Measurements from ENCODE around the gene SYCP3.
A peak's percentile ranks its signal among the peaks of the same experiment; 100 is the strongest.

Gene SYCP3

GRCh38 chr12:101714877-101715444 is 24.3 kb downstream of the SYCP3 start:
- Histone ChIP-seq H3K9me3 (ENCODE audit: control insufficient read depth, insufficient read depth, low read length) (no peaks in the 10 kb centered on the region), H3K4me1 (ENCODE audit: insufficient read depth, low read length) (no peaks in the 10 kb centered on the region), H3K9ac (ENCODE audit: low read depth, low read length) (no peak overlapping the region), H3K36me3 (ENCODE audit: insufficient read depth, low read length) (no peaks in the 10 kb centered on the region)

- Histone ChIP-seq H3K4me1 (ENCODE audit: insufficient read depth, low read length) (no peaks in the 10 kb centered on the region), H3K36me3 (ENCODE audit: insufficient read depth, low read length) (no peaks in the 10 kb centered on the region), H3K9ac (ENCODE audit: low read depth, low read length) (no peak overlapping the region), H3K9me3 (ENCODE audit: control insufficient read depth, insufficient read depth, low read length) (no peaks in the 10 kb centered on the region)
These were observed 25.3 kb downstream of the SYCP3 start for GRCh38 chr12:101713930-101714329.

DNA sequence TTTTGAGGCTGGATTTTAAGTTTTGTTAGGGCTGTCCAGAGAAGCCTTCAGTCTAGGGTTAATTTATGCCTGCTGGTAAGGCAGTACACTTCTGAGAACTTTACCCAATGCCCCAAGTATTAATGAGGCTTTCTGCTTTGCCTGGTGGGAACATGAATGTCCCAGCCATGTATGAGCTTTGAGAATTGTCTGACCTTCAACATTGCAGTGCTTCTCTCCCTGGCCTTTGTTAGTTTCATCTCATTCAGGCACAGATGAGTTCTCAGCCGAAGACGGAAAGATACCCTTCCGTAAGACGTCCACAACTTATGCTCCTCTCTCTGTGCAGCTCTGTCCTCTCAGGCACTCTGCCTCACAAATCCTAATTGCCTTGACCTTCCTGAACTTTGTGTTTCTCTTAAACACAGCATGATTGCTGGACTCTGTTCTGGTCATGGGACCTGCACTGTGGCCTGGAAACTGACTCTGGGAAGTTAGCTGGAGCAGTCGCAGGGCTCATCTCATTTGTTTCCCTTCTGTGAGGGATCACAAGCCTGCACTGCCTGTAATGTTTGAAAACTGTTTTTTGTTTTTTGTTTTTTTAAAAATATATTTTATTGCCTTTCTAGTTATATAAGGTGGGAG is 26.1 kb downstream of the SYCP3 start:
- Histone ChIP-seq H3K9ac (ENCODE audit: low read depth, low read length) (no peak overlapping the region), H3K36me3 (ENCODE audit: insufficient read depth, low read length) (no peaks in the 10 kb centered on the region), H3K4me1 (ENCODE audit: insufficient read depth, low read length) (no peaks in the 10 kb centered on the region), H3K9me3 (ENCODE audit: control insufficient read depth, insufficient read depth, low read length) (no peaks in the 10 kb centered on the region)

- Histone ChIP-seq H3K9ac (ENCODE audit: low read depth, low read length) (no peak overlapping the region), H3K4me1 (ENCODE audit: insufficient read depth, low read length) (no peaks in the 10 kb centered on the region), H3K9me3 (ENCODE audit: control insufficient read depth, insufficient read depth, low read length) (no peaks in the 10 kb centered on the region), H3K36me3 (ENCODE audit: insufficient read depth, low read length) (no peaks in the 10 kb centered on the region)
These were observed 29.0 kb downstream of the SYCP3 start for GRCh38 chr12:101710288-101710687.

GRCh38 chr12:101707131-101707782 is 32.0 kb downstream of the SYCP3 start:
- Histone ChIP-seq H3K9me3 (ENCODE audit: control insufficient read depth, insufficient read depth, low read length) (no peaks in the 10 kb centered on the region), H3K36me3 (ENCODE audit: insufficient read depth, low read length) (no peaks in the 10 kb centered on the region), H3K9ac (ENCODE audit: low read depth, low read length) (no peak overlapping the region), H3K4me1 (ENCODE audit: insufficient read depth, low read length) (peaks cover 4% of the 10 kb centered on the region; the same call in 1 of the 2 replicates)

DNA sequence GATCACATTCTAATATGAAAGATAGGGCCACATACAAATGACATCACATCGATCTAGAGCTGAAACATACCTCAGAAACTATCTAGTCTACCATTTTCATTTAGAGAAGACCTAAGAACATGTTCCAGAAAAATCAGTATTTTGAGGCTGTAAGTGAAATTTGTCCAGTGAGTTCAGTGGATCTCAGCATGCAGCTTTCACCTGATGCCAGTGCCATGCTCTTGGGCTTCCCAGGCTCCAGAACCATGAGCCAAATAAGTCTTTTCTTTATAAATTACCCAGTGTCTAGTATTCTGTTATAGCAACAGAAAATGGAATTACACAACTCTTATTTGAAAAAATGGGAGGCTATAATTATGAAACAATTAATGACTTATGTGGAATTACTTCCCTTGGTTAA is 32.9 kb downstream of the SYCP3 start:
- Histone ChIP-seq H3K9me3 (ENCODE audit: control insufficient read depth, insufficient read depth, low read length) (no peaks in the 10 kb centered on the region), H3K9ac (ENCODE audit: low read depth, low read length) (no peak overlapping the region), H3K4me1 (ENCODE audit: insufficient read depth, low read length) (peaks cover 4% of the 10 kb centered on the region; the same call in 1 of the 2 replicates), H3K36me3 (ENCODE audit: insufficient read depth, low read length) (no peaks in the 10 kb centered on the region)

- Histone ChIP-seq H3K9ac (ENCODE audit: low read depth, low read length) (no peak overlapping the region), H3K36me3 (ENCODE audit: insufficient read depth, low read length) (no peaks in the 10 kb centered on the region), H3K4me1 (ENCODE audit: insufficient read depth, low read length) (peaks cover 13% of the 10 kb centered on the region)
These were observed 35.8 kb downstream of the SYCP3 start for GRCh38 chr12:101703487-101703886.

GRCh38 chr12:101700299-101700820 is 38.9 kb downstream of the SYCP3 start:
- Histone ChIP-seq H3K9ac (ENCODE audit: low read depth, low read length) (no peak overlapping the region), H3K9me3 (ENCODE audit: control insufficient read depth, insufficient read depth, low read length) (no peaks in the 10 kb centered on the region), H3K4me1 (ENCODE audit: insufficient read depth, low read length) (peaks cover 13% of the 10 kb centered on the region), H3K36me3 (ENCODE audit: insufficient read depth, low read length) (no peaks in the 10 kb centered on the region)

More at GRCh38 chr12:101703487-101703886, 35.8 kb downstream of the SYCP3 start:
- H3K9me3 ChIP-seq (ENCODE audit: control insufficient read depth, insufficient read depth, low read length) = no peaks in the 10 kb centered on the region

GRCh38 chr12:101698800-101699347 is 40.4 kb downstream of the SYCP3 start:
- H3K9ac ChIP-seq (ENCODE audit: low read depth, low read length) = peak overlapping the region; percentile 67; the same call in 1 of the 2 replicates

GRCh38 chr12:101697930-101698799 is 41.1 kb downstream of the SYCP3 start:
- H3K9ac ChIP-seq (ENCODE audit: low read depth, low read length) = peak overlapping the region; percentile 67
- H3K4me1 ChIP-seq (ENCODE audit: insufficient read depth, low read length) = peaks cover 13% of the 10 kb centered on the region
- no peaks in the 10 kb centered on the region for H3K36me3 ChIP-seq (ENCODE audit: insufficient read depth, low read length)
- H3K9me3 ChIP-seq (ENCODE audit: control insufficient read depth, insufficient read depth, low read length) = no peaks in the 10 kb centered on the region

More at GRCh38 chr12:101698800-101699347, 40.4 kb downstream of the SYCP3 start:
- H3K36me3 ChIP-seq (ENCODE audit: insufficient read depth, low read length) = no peaks in the 10 kb centered on the region
- H3K4me1 ChIP-seq (ENCODE audit: insufficient read depth, low read length) = peaks cover 13% of the 10 kb centered on the region
- no peaks in the 10 kb centered on the region for H3K9me3 ChIP-seq (ENCODE audit: control insufficient read depth, insufficient read depth, low read length)

- Histone ChIP-seq H3K4me1 (ENCODE audit: insufficient read depth, low read length) (peaks cover 9% of the 10 kb centered on the region), H3K9ac (ENCODE audit: low read depth, low read length) (peak within 1 kb of the TSS; percentile 69), H3K9me3 (ENCODE audit: control insufficient read depth, insufficient read depth, low read length) (no peaks in the 10 kb centered on the region), H3K36me3 (ENCODE audit: insufficient read depth, low read length) (no peaks in the 10 kb centered on the region)
These were observed 41.9 kb downstream of the SYCP3 start, which contains the start of gene CHPT1 for GRCh38 chr12:101697197-101697929. Gene CHPT1, plus strand, starts transcription at chr12:101697640. Its CDS starts 222 bp downstream, at chr12:101697862.

GRCh38 chr12:101696251-101697196 is 42.7 kb downstream of the SYCP3 start:
- no peaks in the 10 kb centered on the region for H3K36me3 ChIP-seq (ENCODE audit: insufficient read depth, low read length)
- H3K9ac ChIP-seq (ENCODE audit: low read depth, low read length) = peak overlapping the region; percentile 69
- H3K4me1 ChIP-seq (ENCODE audit: insufficient read depth, low read length) = peaks cover 9% of the 10 kb centered on the region
- H3K9me3 ChIP-seq (ENCODE audit: control insufficient read depth, insufficient read depth, low read length) = no peaks in the 10 kb centered on the region

Data from ES-I3 (cell line).